Activated CD4-positive, alpha-beta T cell treated with anti-CD3 and anti-CD28 coated beads, Interleukin-2, amount 10 ng/mL, durations not matched to agents 24 days and 14 days (primary cell): ENCODE measurements around the gene CYTH4. TPM values are rescaled to one million over a fixed set of nuclear protein-coding genes. Genes with fewer than 3 reads are reported as not detected.

ENCODE experiments used
- DNase-seq: peaks from one replicate; pipeline ENCODE4 v3.0.0; 2022
- H3K27ac Mint-ChIP-seq: one replicate; pipeline ENCODE4 v1.8.0; 2022; ENCODE audit warnings: mild to moderate bottlenecking, mixed read lengths
- H3K27me3 Mint-ChIP-seq: one replicate; pipeline ENCODE4 v1.8.0; 2022; ENCODE audit warnings: mixed read lengths
- H3K36me3 Mint-ChIP-seq: one replicate; pipeline ENCODE4 v1.8.0; 2022; ENCODE audit warnings: low read depth, mild to moderate bottlenecking, mixed read lengths
- H3K4me1 Mint-ChIP-seq: one replicate; pipeline ENCODE4 v1.8.0; 2021; ENCODE audit warnings: mixed read lengths
- H3K4me3 Mint-ChIP-seq: one replicate; pipeline ENCODE4 v1.8.0; 2022; ENCODE audit warnings: mild to moderate bottlenecking, moderate library complexity, mixed read lengths
- H3K9me3 Mint-ChIP-seq: one replicate; pipeline ENCODE4 v1.8.0; 2021; ENCODE audit warnings: mixed read lengths
- intact Hi-C: fragments of 100-400 bp; cut with micrococcal nuclease; formaldehyde crosslinking; loops from one replicate; pipeline ENCODE4 v1.15.1; 2023
- total RNA-seq: library from RNA; stranded (reverse); gene quantifications from 2 replicates; pipeline ENCODE4 v1.2.3, GENCODE V29; 2022

CYTH4 gene
- total RNA-seq, 1 donor from 2014 or later = 44.9 TPM

DNA sequence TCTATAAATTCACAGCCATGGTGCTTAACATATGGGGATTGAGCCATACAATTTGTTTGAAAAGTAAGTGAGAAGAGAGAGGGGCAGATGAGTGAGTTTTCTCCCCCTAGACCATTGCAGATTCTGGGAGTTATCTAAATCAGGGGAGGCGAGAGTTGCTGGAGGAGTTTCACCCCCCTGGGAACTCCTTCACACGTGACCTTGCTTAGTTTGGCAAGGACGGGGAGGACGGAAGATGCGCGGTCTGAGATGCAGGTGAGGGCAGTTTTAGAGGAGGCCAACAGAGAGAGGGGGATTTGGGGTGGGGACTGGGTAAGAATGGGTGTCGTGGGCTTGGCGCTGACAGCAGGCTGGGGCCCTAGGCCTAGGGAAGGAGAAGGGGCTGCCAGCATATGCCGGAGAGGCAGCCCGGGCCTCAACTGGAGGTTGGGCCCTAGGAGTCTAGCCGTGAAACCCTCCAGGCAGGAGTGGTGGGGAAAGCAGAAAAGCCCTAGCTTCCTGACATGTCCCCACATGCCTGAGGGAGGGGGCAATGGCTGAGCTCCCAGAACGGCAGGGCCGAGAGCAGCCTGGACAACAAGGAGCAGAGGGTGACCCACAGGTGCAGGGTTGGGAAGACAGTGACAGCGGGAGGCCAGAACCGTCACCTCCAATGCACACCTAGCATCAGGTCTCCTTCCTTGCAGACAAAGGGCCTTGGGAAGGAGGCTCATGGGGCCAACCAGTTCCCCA is 81.1 kb downstream of the CYTH4 start:
- Mint-ChIP-seq H3K9me3 (no peaks in the 10 kb centered on the region), H3K4me3 (no peak overlapping the region), H3K4me1 (no peaks in the 10 kb centered on the region), H3K27me3 (peaks cover 2% of the 10 kb centered on the region), H3K36me3 (no peaks in the 10 kb centered on the region), H3K27ac (no peak overlapping the region)
- intact Hi-C loops = no loop called here
- no peak for DNase-seq

Other genes with a start within 250 kb of the CYTH4 start
- 63.2 and 66.5 TPM in 2 replicates for gene KCTD17, start 230.8 kb upstream of the CYTH4 start, total RNA-seq
- 6.8 and 7.1 TPM in 2 replicates for gene TMPRSS6, start 172.8 kb upstream of the CYTH4 start, total RNA-seq
- gene IL2RB, start 132.6 kb upstream of the CYTH4 start, total RNA-seq = 288 and 296 TPM in 2 replicates
- 6.0 and 6.9 TPM in 2 replicates for gene C1QTNF6, start 94.3 kb upstream of the CYTH4 start, total RNA-seq
- gene SSTR3, start 70.0 kb upstream of the CYTH4 start, total RNA-seq = 3.5 and 4.0 TPM in 2 replicates
- gene RAC2, start 38.2 kb upstream of the CYTH4 start, total RNA-seq = 519 and 540 TPM in 2 replicates
- gene ELFN2, start 145.0 kb downstream of the CYTH4 start, total RNA-seq = 0.07 and 0.09 TPM in 2 replicates
- 207 and 231 TPM in 2 replicates for gene MFNG, start 203.9 kb downstream of the CYTH4 start, total RNA-seq
- not detected in 2 replicates for gene CARD10, start 236.9 kb downstream of the CYTH4 start, total RNA-seq